Right atrium auricular region (tissue), 2 donors: ENCODE data around the gene SPON2. TPM values are rescaled to one million over a fixed set of nuclear protein-coding genes. Genes with fewer than 3 reads are reported as not detected.

Experiments
- DNase-seq: peaks from one replicate; pipeline ENCODE4 v3.0.0-alpha.2; 2019; ENCODE audit warnings: low spot score
- H3K27ac ChIP-seq, 2 donors: fragments of 200-600 bp; sonication (generic); 1 replicate in 1 of 2; 2 replicates in 1 of 2; pipeline ENCODE4 v1.5.1; 2016 to 2019
- H3K27me3 ChIP-seq, 2 donors: fragments of 200-600 bp; sonication (generic); one replicate each; pipeline versions ENCODE4 v1.5.1 to v1.6.0; 2017 to 2019
- H3K36me3 ChIP-seq: fragments of 200-600 bp; sonication (generic); one replicate; pipeline ENCODE4 v1.5.1; 2016
- H3K4me1 ChIP-seq, 2 donors: fragments of 200-600 bp; sonication (generic); one replicate each; pipeline versions ENCODE4 v1.5.1 to v1.6.0; 2017 to 2019
- H3K4me3 ChIP-seq, 2 donors: fragments of 200-600 bp; sonication (generic); 1 replicate in 1 of 2; 2 replicates in 1 of 2; pipeline ENCODE4 v1.5.1; 2017 to 2019; ENCODE audit warnings: mild to moderate bottlenecking in 1 of 2, moderate library complexity in 1 of 2
- H3K9me3 ChIP-seq, 2 donors: fragments of 200-600 bp; sonication (generic); one replicate each; pipeline ENCODE4 v1.5.1; 2019
- total RNA-seq, 2 donors: library from RNA; depleted of rRNA; stranded (reverse); fragments of >200 nt; gene quantifications; one replicate each; pipeline ENCODE4 v1.1.0, GENCODE V29; 2016
- TF ChIP-seq, protein P1 (sequence below), 2 donors: fragments of 200-600 bp; sonication (generic); IDR thresholded peaks; one replicate each; pipeline ENCODE4 v1.5.1; 2019; ENCODE audit warnings: antibody characterized with exemption in 2 of 2

Gene SPON2
- total RNA-seq, 2 donors from 2014 or later, result 13.0 to 20.8 TPM

DNA sequence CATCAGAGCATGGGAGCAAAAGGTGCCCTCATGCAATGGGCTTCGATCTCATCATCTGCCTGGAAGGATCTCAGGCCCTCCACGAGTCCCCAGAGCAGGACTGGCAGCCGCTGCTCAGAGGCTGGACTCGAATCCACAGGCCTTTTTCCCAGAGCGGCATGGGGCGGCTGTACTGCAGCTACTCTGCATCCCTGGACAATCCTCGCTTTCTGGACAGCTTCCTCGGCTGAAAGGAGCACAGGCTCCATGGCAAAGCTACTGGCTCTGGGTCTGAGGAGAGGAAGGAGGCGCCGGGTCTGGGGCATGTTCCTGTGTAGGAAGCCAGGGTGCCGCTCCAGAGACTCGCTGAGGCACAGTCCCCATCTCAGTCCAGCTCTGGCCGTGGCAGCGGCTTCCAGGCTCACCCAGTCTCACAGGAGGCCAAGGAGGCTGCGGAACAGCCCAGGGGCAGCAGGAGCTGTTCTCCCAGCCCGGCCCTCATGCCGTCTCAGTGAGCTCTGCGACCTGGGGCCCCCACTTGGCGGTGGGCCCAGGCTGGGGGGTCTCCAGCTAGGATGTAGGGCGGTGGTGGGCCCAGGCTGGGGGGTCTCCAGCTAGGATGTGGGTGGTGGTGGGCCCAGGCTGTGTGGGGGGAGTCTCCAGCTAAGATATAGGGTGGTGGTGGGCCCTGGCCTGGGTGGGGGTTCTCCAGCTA, 2.7 kb upstream of the SPON2 start:
- peaks cover 5 to 11% of the 10 kb centered on the region in 2 donors for H3K27me3 ChIP-seq
- no peaks in the 10 kb centered on the region for H3K36me3 ChIP-seq
- TF ChIP-seq, protein P1, sequence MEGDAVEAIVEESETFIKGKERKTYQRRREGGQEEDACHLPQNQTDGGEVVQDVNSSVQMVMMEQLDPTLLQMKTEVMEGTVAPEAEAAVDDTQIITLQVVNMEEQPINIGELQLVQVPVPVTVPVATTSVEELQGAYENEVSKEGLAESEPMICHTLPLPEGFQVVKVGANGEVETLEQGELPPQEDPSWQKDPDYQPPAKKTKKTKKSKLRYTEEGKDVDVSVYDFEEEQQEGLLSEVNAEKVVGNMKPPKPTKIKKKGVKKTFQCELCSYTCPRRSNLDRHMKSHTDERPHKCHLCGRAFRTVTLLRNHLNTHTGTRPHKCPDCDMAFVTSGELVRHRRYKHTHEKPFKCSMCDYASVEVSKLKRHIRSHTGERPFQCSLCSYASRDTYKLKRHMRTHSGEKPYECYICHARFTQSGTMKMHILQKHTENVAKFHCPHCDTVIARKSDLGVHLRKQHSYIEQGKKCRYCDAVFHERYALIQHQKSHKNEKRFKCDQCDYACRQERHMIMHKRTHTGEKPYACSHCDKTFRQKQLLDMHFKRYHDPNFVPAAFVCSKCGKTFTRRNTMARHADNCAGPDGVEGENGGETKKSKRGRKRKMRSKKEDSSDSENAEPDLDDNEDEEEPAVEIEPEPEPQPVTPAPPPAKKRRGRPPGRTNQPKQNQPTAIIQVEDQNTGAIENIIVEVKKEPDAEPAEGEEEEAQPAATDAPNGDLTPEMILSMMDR (IDR thresholded peaks at IDR 0.05), result no peak
- peak; percentile 56 for DNase-seq
- H3K4me3 ChIP-seq, result no peak overlapping the region
- H3K27ac ChIP-seq, result peak overlapping the region in 1 of 2 donors; percentile 43
- peaks cover 0 to 57% of the 10 kb centered on the region in 2 donors for H3K4me1 ChIP-seq
- H3K9me3 ChIP-seq, result peaks cover 0 to 5% of the 10 kb centered on the region in 2 donors

GRCh38 chr4:1172971-1173757, 781 bp upstream of the SPON2 start:
- peak; percentile 74 for DNase-seq
- H3K9me3 ChIP-seq, result no peaks in the 10 kb centered on the region
- H3K27me3 ChIP-seq, result peaks cover 5 to 11% of the 10 kb centered on the region in 2 donors
- peaks cover 0 to 52% of the 10 kb centered on the region in 2 donors for H3K4me1 ChIP-seq
- no peak overlapping the region for H3K4me3 ChIP-seq
- no peaks in the 10 kb centered on the region for H3K36me3 ChIP-seq
- peak overlapping the region; percentile 63 to 73 for H3K27ac ChIP-seq
- TF ChIP-seq, protein P1 (IDR thresholded peaks at IDR 0.05), result no peak

DNA sequence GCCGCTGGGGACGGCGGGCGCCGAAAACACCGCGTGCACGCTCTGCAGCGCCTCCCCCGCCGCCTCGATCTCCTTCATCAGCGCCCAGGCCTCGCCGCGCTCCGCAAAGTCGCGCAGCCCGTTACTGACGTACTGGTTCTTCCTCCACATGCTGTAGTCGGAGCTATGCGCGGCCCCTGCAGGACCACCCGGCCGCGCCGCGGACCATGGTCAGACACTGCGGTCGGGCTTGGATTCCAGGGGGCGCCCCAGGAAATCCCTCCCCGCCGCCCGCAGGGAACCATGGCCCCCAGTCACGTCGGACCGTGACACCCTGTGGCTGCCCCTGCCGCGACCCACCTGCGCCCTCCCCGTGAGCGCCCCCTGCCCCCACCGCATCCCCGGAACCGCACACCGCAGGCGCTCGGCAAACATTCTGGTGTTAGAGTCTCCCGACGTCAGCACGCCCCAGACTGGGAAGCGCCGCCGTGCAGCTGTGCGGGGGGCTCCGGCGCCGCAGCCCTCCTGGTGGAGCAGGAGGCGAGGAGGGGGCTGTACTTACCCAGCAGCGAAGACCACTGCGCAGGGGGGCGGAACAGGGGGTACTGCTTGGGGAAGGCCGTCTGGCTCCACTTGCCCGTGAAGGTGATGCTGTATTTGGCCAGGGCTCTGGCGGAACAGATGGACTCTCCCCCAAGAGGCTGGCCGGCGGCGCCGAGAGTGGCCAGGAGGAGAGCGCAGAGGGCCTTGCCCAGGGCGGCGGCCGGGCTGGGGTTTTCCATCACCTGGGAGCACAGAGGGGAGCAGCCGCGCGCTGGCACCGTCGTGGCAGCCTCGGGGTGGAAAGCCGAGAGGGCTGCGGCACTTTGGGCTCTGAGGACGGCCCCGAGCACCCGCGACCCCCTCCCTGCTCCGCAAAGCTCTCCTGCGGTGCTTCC, 814 bp downstream of the SPON2 start:
- Histone ChIP-seq H3K4me3 (peak overlapping the region; percentile 30 to 49), H3K36me3 (no peaks in the 10 kb centered on the region), H3K27me3 (peaks cover 5 to 11% of the 10 kb centered on the region in 2 donors), H3K4me1 (peaks cover 0 to 52% of the 10 kb centered on the region in 2 donors), H3K27ac (peak overlapping the region; percentile 63 to 73), H3K9me3 (no peaks in the 10 kb centered on the region)
- DNase-seq, result no peak
- TF ChIP-seq, protein P1 (IDR thresholded peaks at IDR 0.05), result no peak

DNA sequence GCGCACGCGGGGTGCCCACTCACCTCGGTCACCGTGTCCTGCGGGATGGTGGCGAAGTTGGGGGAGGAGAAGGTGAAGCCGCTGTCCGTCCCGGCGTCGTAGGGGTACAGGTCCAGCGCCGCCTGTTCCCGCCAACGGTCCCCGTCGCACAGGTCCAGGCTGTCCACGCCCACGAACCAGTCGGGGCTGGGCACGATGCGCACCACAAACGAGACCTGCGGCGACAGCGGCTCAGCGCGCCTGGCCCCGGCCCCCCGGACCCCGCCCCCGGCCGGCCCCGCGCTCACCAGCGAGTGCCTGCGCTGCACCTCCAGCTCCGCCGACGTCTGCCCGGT, 1.4 kb downstream of the SPON2 start:
- no peaks in the 10 kb centered on the region for H3K9me3 ChIP-seq
- TF ChIP-seq, protein P1 (IDR thresholded peaks at IDR 0.05), result no peak
- H3K27ac ChIP-seq, result no peak overlapping the region
- H3K4me3 ChIP-seq, result peak overlapping the region; percentile 30 to 49
- no peak for DNase-seq
- H3K27me3 ChIP-seq, result peaks cover 5 to 11% of the 10 kb centered on the region in 2 donors
- H3K4me1 ChIP-seq, result peaks cover 0 to 52% of the 10 kb centered on the region in 2 donors
- no peaks in the 10 kb centered on the region for H3K36me3 ChIP-seq

- peaks cover 5 to 11% of the 10 kb centered on the region in 2 donors for H3K27me3 ChIP-seq
- H3K9me3 ChIP-seq, result no peaks in the 10 kb centered on the region
- no peak for DNase-seq
- H3K4me3 ChIP-seq, result peak overlapping the region in 1 of 2 donors; percentile 49
- H3K36me3 ChIP-seq, result no peaks in the 10 kb centered on the region
- H3K27ac ChIP-seq, result no peak overlapping the region
- TF ChIP-seq, protein P1 (IDR thresholded peaks at IDR 0.05), result no peak
- H3K4me1 ChIP-seq, result peaks cover 0 to 52% of the 10 kb centered on the region in 2 donors
Measured at GRCh38 chr4:1170156-1170975, 2.0 kb downstream of the SPON2 start.
